Activated naive CD4-positive, alpha-beta T cell treated with Interleukin-2 at 50 U/mL for 16 hours (primary cell): Measurements from ENCODE around the gene EFCAB6.

Experiments used
- DNase-seq: peaks from one replicate; pipeline ENCODE4 v3.0.0-alpha.2; 2020

The EFCAB6 gene

DNA sequence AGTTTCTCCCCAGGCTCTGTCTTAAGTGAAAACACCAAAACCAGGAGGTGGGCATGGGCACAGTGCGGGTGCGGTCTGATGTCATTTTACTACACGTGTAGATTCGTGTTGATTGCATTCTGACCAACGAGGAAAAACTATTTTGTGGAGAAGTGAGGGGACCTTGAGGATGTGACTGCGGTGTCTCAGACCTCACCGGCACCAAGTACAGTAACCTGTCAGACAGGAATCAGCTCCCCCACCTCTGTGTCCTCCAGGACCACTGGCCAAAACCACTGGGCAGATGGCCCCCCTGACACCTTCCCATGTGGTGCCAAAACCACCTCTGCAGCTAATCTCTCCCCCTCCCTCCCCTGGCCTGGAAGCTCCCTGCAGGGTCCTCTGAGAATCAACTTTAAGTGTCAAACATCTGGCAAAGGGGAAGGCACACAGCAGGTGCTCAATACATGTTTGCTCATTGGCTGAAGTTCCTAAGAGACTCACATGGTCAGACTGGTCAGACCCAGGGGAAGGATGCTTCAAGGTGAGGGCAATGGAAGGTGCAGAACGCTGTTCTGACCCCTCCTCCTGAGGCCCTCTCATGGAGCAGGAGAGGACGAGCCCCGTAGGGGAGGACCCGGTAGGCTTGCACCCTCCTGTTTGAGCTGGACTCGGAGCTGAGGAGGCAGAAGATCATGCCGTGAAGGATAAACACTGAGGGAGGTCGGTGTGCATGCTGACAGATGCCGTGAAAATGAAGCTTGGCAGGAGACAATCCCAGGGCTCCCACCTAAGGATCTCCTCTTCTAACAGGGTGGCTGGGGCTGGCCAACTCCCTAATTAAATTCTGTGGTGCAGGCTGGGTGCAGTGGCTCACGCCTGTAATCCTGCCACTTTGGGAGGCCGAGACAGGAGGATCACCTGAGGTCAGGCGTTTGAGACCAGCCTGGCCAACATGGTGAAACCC, 270.4 kb downstream of the EFCAB6 start:
- no peak for DNase-seq

DNA sequence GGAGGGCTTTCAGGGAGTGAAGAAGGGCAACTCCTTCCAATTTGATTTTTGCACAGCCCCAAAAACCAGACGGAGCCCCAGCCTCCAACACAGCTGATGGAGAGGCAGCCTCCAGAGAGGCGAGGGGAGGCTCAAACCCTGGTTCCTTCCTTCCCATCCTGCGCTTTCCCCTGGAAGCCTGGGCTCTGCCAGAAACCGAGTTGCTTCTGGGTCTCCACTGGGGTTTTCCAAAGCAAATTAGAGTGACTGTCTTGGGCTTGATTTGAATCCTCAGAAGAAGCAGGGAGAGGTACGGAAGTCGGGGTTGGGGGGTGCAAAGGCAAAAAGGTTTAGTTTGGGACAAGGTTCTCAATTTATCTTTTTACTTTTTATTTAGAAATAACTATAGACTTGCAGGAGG, 271.1 kb downstream of the EFCAB6 start:
- no peak for DNase-seq

DNA sequence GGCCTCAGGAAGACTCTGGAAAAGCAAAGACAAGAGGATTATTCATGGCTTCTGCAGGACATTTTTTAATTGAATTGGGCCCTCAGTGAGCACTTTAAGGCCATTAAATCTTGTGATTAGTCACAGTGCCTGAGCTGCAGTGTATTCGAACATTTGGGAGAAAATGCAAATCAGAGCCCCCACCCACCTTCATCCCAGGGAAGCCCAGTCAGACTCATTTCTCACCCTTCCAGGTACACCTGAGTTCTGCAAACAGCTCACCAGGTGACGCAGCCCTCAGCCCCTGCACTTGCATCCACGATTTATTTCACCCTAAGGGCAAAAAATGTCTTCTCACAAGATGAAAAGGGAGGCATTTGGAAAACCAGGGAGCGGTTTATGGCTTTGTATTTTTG, 271.6 kb downstream of the EFCAB6 start:
- no peak for DNase-seq

DNA sequence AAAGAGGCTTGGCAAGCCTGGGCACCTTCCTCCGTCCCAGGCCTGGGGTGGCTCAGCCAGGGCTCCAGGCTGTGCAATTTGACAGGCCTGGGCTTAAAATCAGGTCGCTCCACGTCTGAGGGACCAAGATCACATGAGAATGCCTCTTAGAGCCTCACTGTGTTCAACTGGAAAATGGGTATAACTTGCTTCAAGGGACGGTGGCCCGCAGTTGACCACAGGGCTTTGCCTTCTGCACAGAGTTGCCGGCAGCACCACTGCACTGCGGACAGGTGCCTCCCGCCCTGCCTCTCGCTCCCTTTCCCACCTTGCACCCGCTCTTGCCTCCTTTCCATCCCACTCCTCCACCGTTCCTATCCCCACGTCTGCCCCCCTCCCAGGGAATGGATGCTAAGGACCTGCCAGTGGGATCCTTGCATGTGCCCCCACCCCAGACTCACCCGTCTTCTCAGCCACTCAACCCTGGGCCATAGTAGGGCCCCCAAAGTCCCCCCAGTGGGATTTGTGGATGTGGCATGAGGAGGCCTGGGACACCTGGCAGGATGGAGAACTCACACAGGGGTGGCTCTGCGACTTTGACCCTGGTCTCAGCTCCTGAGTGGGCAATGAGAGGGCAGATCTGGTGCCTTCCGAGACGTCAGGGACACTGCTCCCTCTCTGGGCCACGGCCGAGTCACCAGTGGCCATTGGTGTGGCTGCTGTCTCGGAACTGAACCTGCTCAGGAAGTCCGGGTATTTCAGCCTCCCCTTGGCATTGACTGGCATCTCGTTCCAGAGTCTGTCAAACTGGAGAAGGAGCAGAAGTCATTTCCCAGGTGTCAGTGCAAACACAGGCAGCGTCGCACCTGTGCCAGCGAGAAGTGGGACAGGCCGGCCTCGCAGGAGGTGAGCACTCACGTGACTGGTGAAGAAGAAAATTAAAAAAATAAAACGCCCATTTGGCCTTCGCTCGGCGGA, 272.3 kb downstream of the EFCAB6 start:
- no peak for DNase-seq

DNA sequence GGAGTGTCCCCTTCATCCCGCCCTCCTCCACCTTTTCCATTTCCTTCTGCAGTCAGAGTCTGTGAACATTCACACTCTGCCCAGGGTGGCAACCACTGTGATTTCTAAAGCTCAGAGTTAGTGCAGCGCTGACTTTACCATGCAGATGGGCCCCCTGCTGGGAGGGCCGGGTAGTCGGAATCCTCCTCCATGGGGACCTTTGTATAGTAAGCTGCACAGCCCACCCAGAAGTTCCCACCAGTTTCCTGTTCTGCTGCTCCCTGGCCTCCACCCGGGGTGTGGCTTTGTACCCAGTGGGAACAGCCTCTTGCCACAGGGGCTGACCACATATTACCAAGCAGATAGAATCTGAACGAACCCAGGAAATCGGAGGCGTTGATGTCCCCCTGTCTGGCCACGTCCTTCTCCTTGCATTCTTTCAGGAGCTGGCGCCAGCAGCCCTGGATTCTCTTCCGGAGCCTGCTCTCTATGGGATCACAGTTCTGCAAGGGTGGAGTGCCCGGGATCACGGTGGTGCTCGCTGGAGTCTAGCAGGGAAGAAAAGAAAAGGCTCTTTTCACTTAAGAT, 275.0 kb downstream of the EFCAB6 start:
- DNase-seq = no peak

DNA sequence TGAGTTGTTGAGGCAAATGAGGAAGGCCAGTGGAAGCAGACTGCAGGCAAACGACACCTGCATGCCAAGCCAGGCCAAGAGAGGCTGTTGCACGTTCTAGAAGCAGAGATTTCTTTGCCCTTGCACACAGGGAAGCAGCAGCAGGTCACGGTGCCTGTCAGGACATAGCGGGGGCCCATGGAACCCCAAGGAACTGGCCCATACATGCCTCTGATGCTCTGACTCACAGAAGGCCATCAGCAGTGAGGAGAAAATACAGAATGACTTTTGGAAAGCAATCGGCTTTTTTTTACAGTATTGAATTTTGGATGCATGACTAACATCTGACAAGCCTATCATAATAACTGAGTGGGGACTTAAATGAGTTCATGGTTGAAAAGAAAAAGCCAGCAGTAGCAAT, 276.4 kb downstream of the EFCAB6 start:
- DNase-seq = no peak

DNA sequence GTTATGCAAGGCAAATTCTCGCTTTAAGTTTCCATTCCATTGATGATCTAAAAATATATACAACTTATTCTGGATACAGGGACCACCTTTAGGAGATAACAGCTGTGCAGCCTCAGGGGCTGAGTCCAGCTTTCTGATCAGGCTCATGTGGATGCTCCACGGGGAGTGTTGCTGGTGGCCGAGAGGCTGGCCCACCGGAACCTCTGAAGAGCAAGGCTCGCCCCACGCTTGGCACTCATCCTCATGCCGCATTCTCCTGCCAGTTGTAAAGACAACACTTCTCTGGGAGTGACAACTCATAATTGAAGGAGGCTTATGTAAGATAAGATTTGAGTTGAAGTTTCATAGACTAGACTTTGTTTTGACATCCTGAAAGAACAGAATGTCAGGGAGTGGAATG, 276.8 kb downstream of the EFCAB6 start:
- DNase-seq = no peak

DNA sequence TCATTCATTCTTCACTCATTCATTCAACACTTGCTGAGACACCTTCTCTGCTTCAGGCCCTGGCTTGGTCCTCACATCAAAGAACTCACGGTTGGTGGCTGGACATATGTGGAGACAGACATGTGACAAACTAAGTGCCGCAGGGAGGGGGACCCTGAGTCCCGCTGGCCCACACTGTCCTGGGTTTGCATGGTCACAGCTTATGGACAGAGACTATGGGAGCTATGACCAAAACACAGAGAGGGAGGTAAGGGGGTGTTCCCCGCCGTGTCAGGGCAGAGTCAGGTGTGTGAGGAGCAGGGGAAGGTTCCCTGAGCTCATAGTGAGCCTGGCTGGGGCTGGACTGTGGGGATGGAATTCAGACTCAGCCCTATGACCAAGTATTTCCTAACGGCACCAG, 277.2 kb downstream of the EFCAB6 start:
- DNase-seq = no peak

DNA sequence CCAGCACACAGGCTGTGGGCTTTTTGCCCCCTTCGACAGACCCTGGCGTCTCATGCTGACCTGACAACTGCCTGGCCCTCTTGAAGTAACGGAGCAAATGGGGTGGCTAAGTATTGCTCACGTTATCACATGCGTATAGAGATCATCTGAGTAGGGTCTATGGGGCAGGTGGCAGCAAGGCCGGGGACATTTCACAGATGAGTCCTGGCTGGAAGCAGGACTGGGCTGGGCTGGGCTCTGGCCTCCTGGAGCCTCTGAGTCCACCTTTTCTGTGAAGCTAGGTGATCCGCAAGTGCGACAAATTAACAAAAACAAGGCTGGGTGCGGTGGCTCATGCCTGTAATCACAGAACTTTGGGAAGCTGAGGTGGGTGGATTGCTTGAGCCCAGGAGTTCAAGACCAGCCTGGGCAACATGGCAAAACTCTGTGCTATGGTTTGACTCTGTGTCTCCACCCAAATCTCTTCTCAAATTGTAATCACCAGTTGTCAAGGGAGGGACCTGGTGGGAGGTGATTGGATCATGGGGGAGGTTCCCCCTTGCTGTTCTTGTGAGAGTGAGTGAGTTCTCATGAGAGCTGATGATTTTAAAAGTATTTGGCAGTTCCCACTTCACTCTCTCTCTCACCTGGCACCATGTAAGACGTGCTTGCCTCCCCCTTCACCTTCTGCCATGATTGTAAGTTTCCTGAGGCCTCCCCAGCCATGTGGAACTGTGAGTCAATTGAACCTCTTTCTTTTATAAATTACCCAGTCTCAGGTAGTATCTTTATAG, 278.3 kb downstream of the EFCAB6 start:
- DNase-seq = no peak

DNA sequence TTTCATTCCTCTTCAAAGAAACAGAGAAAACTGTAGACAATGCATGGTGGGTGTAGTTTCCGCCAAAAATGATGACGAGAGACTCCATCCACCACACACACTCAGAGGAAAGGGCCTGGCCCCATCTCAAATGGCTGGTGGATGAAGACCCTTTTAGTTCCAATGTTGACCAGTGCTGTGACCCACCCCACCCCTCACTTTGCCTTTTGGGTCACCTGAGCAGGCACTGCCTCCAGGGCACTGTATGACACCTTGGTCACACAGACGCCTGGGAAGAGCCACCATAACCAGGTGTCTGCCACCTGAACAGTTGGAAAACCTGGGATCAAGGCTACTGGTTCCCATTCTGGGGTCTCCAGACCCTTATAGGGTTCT, 279.0 kb downstream of the EFCAB6 start:
- no peak for DNase-seq

DNA sequence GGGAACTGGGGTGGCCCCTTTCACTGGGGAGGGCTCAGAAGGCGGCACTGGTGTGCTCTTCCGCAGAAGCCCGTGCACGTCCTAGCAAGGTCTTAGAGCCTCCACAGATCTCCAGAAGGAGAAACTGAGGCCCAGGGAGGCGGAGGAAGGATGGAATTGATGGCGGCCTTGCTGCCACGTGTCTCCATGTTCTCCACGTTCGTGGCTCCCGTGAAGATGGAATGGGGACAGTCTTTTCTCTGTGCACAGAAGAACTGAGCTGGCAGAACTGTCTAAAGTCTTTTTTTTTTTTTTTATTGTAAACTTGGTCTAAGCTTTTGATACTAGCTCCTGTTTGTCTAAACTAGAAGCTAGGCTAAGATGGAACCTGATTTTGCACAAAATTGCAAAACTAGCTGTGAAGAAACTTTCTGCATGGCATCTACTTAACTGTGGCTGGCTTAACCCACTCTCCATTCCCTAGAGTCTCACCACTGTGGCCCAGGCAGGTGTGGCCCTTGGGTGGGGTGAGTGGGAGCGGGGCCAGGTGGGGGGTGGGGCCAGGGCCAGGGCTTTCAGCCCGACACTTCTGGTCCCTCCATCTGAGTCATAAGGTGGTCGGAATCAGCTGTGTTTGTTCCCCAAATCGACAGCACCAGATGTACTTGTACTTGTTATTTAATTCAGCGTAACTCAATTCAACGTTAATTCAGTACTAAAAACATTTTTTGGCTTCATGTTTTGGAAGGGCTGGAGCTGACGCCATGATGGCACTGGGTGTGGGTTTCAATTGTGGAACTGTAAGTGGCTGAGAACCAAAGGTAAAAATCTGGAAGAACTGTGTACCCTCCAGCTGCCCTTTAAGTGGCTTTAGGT, 279.6 kb downstream of the EFCAB6 start:
- no peak for DNase-seq

DNA sequence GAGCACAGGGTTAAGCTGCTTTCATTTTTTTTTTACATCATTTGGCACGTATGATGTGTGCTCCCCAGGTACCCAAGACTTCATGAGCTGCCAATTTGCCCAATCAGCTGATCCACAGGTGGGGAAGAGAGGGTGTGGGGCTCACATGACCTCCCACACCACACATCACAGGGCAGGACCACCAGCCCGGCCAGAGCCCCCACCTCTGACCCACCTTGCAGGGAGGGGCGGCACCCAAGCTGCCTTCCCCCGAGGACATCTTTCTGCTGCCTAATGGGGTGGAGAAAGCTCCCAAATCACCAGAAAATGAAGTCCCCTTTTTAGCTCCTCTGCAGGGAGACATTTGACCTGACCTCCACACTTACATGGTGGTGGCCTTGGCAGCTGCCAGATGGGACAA, 280.5 kb downstream of the EFCAB6 start:
- no peak for DNase-seq

DNA sequence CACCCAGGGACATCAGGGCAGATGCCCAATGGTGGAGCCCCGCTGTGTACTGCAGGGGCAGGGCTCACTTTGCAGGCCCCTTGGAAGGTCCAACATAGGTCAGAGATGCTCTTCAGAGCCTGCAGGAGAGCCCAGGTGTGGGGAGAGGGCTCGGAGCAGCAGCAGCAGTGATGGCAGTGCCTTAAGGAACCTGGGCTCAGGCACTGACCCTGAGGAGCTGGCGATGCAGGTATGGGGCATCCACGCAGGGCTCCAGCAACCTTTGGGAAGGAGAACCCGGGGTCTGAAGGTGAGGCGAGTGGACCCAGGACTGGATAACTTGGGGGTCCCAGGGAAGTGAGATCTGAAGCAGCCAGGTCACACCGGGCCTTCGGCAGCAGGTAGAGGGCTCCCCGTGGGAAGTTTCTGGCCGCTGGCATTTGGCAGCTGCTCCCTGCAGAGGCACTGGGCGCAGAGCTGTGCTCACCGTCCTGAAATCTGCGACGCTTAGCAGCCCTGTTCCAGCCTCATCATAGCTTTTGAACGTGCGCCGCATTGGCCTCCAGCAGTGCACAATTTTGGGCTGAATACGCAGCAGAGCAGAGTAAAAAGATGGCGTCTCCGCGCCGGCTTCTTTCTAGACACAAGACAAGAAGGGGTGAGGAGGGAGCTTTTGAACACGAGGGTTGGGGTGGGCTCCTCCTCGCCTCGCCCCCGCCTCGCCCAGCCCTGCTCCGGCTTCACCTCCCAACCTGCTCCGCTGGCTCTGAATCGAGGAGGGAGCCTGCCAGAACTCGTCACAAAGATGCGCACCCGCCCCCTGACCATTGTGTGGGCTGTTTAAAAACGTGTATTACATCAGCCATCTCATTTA, 281.5 kb downstream of the EFCAB6 start:
- DNase-seq = no peak

DNA sequence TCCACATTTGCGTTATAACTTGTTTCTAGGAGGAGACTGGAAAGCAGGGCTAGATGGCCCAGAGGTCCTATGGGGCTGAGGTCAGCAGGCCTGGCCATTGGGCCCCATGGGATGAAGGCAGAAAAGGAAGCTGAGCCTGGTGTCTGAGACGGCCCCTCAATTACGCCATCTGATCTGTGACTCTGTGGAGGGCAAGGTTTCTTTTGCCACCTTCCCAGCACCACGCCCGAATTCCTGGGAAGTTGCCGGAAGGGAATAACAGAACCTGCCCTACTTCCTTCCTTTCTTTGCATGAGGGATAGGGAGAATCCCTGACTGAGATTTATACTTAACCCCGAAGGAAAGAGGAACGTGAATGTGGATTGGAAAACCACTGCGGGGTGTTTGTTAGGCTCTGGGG, 282.2 kb downstream of the EFCAB6 start:
- no peak for DNase-seq

DNA sequence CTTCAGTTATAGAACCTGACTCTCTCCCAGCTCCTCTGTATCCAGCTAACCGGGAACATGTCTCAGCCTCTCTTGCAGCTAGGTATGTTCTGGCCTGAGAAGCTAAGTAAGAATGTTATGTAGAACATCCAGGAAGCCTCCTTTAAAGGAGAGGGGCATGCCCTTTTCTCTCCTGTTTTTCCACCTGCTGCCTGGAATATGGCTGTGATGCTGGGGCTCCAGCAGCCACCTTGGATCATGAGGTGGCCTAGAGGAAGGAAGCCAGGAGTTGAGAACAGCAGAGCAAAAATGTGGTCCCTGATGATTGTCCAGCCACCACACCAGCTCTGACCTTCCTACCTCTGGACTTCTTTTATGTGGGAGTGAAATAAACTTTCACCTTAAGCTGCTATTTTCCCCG, 282.6 kb downstream of the EFCAB6 start:
- no peak for DNase-seq

DNA sequence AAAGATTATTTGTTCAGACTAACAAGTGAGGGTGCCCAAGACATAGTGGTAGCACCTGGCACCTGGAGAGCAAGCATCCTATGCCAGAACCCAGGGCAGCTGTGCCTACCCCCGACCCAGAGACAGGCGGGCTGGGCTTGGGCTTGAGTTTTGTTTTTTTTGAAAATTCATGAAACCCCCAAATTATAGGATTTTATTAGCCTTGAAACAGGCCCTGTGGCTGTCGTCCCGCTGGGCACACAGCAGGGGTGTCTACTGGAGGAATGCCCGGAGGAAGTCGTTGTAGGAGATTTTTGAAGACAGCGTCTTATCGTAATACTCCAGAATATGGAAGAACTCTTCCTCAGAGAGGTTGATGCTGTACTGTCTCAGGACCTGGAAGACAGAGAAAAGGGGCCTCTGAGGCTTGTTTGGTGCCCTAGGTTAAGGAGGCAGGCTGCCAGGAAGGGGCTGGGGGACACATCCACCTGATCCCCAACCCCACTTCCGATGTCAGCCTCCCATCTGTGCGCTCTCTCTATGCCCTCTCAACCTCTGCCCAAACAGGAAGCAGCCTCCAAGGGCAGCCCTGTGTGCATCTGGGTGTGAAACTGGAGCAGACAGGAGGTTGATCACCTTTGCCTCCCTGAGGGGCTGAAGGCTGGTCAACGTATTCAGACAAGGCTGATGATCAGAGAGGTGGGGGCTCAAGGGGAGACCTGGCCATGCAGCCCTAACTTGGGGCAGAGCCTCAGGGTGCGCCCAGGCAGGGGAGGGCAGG, 283.3 kb downstream of the EFCAB6 start:
- no peak for DNase-seq

DNA sequence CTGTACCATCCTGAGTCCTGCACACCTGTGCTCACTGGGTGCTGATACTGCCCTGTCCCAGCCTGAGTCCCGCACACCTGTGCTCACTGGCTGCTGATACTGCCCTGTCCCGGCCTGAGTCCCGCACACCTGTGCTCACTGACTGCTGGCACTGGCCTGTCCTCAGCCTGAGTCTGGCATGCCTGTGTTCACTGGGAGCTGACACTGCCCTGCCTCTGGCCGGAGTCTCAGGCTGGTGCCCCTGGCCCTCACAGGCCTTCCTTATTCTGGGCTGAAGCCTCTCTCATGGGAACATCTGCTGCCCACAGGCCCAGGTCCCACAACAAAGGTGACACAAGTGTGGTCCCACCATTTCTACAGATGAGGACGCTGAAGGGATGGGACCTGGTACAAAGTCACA, 285.2 kb downstream of the EFCAB6 start:
- DNase-seq = no peak

DNA sequence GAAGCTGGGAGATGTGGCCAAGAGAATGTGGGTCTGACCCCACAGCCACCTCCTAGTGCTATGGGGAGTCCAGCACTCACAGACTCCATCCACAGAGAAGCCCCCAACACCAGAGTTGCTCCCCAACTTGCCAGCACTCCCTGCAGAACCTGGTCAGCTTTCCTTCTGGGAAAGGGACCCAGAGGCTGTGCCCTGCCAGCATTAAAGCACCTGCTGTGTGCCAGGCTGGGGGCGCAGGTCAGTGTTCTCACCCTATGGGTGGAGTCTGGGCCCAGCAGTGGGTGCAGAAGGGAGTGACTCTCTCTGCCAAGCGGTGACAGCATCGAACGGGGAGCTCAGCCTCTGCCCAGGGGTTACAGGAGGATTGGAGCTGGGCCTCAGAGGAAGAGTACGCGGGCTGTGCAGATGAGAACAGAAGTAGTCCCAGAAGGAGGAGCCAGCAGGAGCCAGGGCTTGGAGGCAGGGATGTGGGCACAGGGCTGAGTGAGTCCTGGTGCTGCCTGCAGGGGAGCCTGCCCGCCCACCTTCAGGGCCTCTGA, 285.9 kb downstream of the EFCAB6 start:
- no peak for DNase-seq

DNA sequence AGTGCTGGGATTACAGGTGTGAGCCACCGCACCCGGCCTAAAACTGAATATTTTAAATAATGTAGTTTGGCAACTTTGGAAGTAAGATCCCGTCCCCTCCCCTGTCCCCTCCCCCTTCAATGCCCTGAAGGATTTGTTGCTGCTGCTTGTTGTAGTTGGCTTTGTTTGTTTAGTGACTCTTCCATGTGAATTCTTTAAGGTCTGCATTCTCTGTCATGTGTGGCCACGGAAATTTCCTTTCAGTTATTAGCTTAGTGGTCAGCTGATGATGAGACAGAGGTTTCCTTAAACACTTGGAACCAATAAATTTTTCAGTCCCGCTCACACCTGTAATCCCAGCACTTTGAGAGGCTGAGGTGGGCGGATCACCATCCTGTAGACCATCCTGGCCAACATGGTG, 290.4 kb downstream of the EFCAB6 start:
- DNase-seq = no peak

DNA sequence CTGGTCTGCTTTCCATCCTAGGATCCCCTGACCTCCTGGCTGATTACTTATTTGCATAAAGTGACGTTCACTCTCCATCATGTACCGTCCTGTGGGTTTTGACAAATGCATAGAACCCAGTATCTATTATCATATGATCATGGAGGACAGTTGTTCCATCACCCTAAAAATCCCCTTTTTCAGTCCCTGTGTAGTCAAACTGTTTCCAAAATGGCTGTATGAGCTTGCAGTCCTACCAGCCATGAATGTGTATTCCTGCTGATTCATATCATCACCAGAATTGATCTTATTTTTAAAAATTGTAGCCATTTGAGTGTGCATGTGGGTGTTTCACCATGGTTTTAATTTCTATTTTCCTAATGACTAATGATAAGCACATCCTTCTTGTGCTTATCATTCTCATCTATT, 291.5 kb downstream of the EFCAB6 start:
- DNase-seq = no peak
